Stimulated activated CD4-positive, alpha-beta T cell treated with anti-CD3 and anti-CD28 coated beads, Interleukin-1b, Interleukin-23, amount 100 ng/mL, for 1 hour (primary cell): ENCODE results near the gene FZD1.

Source experiments
- DNase-seq, 2 donors: peaks; one replicate each; pipeline ENCODE4 v3.0.0-alpha.2; 2020; ENCODE audit warnings: low read depth in 2 of 2

FZD1 gene

GRCh38 chr7:91264924-91265681 is 870 bp downstream of the FZD1 start:
- DNase-seq, result no peak

DNA sequence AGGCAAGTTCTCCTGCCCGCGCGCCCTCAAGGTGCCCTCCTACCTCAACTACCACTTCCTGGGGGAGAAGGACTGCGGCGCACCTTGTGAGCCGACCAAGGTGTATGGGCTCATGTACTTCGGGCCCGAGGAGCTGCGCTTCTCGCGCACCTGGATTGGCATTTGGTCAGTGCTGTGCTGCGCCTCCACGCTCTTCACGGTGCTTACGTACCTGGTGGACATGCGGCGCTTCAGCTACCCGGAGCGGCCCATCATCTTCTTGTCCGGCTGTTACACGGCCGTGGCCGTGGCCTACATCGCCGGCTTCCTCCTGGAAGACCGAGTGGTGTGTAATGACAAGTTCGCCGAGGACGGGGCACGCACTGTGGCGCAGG is 1.4 kb downstream of the FZD1 start:
- no peak for DNase-seq

GRCh38 chr7:91266067-91266688 is 1.9 kb downstream of the FZD1 start:
- no peak for DNase-seq

DNA sequence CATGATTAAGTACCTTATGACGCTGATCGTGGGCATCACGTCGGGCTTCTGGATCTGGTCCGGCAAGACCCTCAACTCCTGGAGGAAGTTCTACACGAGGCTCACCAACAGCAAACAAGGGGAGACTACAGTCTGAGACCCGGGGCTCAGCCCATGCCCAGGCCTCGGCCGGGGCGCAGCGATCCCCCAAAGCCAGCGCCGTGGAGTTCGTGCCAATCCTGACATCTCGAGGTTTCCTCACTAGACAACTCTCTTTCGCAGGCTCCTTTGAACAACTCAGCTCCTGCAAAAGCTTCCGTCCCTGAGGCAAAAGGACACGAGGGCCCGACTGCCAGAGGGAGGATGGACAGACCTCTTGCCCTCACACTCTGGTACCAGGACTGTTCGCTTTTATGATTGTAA is 2.5 kb downstream of the FZD1 start:
- no peak for DNase-seq

- DNase-seq, result no peak
These were observed 3.1 kb downstream of the FZD1 start for GRCh38 chr7:91267171-91267955.

DNA sequence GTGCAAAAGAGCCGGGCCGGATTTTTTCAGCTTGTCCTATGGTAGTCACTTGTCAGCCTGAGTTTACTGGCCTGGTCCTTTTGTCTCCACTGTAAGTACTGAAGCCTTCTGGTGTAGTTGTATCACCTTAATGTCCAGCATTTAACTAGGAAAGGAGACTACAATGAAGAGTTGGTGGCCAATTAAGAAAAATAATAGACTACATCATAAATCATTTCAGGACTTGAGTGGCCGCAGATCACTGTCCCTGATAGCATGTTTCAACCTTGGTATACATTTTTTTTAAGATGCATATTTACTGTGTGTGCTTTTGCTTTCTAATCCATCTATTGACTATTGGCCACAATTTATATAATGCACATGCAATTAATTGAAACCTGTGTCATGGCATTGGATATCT is 6.1 kb downstream of the FZD1 start:
- DNase-seq, result no peak

GRCh38 chr7:91276909-91277308 is 12.7 kb downstream of the FZD1 start:
- no peak for DNase-seq

DNA sequence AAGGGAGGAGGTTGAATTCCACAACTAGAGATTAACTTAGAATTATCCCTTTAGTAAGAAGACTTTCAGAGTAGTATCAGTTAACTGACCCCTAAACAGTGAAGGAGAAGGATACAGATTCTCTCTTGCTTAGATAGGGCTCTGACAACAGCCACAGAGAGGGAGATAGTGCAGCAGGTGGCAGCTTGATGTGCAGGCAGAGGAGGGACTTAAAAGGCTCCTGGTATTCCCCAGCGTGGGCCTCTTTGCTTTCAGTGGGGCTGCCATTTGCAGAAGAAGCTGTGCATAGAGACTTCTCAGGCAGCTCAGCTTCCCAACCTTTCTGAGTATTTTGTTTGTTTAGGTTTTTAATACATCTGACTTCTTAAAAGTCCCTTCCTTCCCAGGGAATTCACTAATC is 16.0 kb downstream of the FZD1 start:
- no peak for DNase-seq

DNA sequence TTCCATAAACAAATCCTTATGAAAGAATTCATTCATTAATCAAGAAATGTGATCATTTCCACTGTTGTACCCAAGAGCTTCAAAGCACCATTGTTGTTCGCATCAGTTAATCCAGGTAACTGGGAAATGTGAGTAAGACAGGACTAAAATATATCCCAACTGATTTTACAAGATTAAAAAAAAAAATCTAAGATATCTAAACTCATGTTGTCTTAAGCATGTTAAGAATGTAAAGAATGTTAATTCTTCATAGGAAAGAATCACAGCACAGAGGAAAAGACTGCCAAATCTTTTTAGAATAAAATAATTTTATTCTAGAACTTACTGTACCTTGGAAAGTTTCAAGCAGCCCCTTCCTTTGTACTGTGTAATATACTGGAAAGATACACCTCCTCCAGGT is 16.4 kb downstream of the FZD1 start:
- no peak for DNase-seq

- no peak for DNase-seq
These were observed 21.6 kb downstream of the FZD1 start for GRCh38 chr7:91285696-91286355.

GRCh38 chr7:91286432-91286831 is 22.2 kb downstream of the FZD1 start:
- DNase-seq, result no peak

DNA sequence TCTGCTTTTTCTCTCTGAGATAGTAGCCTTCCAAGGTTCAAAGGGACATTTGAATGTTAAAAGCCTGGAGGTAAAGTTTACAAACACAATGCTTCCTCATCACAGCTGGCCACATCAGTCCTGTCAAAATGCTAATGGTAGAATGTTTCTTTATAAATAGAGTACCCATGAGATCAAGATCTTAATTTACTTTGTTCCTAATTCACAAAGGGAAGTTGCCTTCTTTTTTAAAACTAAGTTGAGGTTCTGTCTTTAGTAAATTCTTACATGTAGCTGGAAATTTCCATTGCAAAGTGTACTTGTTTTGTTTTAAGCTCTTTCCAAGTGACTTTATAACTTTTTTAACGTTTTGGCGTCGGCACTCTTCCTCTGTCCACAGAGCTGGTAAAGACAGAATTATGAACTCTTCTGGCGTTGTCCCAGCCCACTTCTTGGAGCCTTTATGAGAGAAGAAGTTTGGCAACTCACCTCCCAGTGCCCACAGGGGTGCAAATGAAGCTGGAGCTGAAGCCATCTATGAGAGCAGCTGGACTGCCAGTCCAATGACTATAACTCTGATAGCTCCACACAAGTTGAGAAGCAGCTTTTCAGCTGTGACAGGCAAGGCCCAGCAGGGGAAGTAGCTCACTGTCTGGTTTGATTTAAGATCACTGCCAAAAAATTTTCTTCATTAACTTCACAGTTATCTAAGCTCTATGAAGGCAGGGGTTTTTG is 23.3 kb downstream of the FZD1 start:
- no peak for DNase-seq

DNA sequence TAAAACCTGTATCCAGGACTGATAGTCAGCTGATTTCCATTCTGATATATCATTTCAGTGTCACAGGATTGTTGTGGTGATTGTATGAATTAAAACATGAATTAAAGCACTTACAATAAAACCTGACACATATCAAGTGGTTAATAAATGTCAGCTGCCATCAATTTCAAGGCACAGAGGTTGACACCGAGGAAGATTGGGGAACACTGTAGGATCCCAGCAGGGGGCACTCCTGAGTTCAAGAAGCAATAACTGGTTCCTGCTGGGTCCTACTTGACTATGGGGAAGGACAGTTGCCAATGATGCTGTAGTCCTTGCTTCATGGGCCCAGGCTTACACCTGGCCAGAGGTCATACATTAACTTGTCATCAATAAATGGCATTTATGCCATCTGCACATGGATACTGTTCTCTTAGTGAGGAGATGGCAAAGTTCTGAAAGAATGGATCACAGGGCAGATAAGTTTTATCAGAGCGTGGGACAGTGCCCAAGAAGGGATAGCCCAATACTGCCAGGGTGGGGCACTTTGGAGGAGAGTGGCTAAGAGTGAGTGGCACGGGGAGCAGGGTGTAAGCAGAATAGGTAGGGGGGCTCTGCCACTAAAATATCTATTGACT is 24.1 kb downstream of the FZD1 start:
- DNase-seq, result no peak

DNA sequence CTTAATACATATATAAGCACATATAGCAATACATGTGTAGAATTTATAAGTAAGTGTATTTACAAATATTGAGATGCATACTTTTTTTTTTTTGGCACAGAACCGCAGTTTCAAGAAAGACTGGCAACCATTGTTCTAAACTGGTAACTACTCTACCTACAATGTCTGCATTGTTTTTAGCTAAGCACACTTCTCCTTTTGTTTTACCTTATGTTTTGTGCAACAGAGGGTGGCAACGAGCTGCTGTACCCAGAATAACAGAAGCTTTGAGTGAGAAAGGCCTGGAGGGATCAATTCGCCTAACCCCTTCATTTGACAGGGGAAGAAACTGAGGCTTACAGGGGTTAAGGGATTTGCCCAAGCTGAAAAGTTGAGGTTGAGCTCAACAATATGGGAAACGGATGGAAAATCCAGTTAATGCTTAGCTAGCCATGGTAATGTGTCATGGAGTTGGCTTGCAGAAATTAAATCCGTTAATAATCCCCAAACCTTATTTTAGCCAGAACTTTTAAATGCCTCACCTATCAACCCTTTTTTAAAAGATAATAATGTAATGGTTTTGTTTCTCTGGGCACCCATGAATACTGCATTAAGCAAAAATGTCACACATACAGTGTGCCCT is 25.5 kb downstream of the FZD1 start:
- DNase-seq, result no peak

- no peak for DNase-seq
These were observed 27.1 kb downstream of the FZD1 start for GRCh38 chr7:91291302-91291701.

GRCh38 chr7:91291902-91292301 is 27.7 kb downstream of the FZD1 start:
- DNase-seq, result no peak

DNA sequence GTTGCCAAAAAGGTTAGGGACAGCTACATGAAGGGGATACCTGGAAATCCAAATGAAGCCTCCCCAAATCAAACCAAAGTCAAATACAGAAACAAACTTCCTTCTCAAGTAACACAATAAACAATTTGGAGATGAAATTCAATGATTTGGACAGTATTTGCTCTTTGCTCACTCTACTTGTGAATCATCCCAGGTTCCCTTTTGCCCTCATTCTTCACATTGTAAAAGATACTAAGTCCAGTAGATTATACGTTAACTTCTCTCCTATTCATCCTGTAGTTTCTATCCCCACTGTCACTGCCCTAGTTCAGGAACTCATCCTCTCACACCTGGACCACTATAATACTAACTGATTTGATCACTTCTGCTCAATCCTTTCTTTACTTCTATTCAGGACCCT is 28.3 kb downstream of the FZD1 start:
- no peak for DNase-seq

DNA sequence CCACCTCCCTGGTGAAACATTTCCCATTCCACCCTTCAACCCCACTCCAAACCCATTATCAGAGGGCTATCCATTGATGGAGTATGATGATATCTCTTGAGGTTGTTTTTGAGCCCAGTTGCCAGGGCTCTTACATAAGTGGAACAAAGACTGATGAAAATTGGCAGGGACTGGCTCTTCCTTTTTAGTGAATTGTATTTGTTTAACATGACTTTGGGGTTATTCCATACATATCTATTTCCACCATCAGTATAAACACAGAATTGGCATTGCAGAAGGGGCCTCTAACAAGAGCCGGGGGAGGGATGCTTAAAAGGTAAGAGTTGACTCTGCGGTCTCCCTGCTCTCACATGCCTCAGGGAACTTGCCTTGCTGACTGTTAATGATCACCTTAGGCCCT is 28.9 kb downstream of the FZD1 start:
- DNase-seq, result no peak

DNA sequence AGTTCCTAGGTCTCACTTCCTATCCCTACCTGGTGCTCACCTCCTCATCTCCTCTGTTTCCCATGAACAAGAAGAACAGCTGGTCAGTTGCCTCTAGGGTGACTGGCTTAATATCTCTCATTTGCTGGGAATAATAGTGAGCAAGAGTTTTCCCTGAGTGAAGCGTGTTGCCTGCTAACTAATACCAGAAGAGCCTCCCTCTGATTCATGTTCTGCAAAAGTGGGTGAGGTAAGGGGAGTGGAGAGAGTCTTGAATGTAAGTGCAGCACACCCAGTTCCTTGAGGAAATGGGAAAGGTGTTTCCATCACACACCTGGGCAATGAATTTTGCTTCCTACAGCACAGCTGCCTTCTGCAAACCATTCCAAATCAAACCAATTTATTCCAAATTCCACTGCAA is 29.6 kb downstream of the FZD1 start:
- no peak for DNase-seq

DNA sequence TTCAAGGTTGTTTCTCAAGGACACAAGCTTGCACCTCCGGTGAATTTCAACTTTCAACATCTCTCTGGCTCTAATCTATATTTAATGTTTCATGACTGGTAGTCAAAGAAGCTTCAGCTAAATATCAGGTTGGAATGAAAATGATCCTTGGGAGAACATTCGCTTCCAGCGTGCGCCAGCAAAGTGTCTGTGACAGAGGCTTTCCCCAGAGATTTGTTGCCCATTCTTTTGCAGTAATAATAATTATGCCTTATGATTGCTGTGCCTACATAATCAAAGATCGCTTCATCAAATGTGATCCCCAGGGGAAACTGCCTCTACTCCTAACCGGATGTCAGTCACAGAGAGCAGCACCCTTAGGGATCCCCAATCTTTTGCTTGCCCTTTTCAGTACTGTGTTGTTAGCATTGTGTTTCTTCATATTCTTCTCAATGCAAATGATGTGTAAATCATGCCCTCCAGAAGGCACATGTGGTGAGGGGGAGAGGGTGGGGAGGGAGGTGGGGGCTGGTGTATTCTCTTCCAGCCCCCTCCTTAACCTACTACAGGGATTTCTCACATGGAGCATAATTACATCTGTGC is 30.5 kb downstream of the FZD1 start:
- DNase-seq, result no peak

DNA sequence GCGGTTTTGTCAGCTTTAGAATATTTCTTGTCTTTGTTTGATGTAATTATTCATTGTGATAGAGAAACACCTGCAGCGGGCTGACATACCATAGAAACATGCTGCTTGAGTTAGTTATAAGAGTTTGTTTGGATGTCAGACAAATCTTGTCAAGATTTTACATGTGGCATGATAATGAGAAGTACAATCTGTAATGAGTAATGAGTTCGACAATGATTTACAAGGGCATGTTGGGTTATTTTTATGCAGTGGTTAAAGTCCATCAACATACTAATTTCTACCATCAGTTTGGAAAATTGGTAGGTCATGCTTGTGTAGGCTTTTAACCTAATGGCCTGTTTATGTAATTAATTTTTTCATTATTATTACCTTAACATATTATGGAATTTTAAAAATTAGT is 31.3 kb downstream of the FZD1 start:
- DNase-seq, result no peak
